Fibroblast of villous mesenchyme (primary cell): ENCODE measurements around the gene MYORG. TPM values are rescaled to one million over a fixed set of nuclear protein-coding genes. Genes with fewer than 3 reads are reported as not detected.

Experiments
- DNase-seq: peaks from one replicate; pipeline ENCODE4 v3.0.0-alpha.2; 2010; ENCODE audit warnings: low read depth
- H3K4me3 ChIP-seq: 2 replicates; pipeline ENCODE4 v1.5.1; 2011; ENCODE audit warnings: low read depth, mild to moderate bottlenecking, low read length
- CTCF ChIP-seq: IDR thresholded peaks from 2 replicates; pipeline ENCODE4 v1.5.1; 2012; ENCODE audit warnings: low read depth, mild to moderate bottlenecking, low read length; ENCODE audit not compliant: insufficient read depth
- total RNA-seq: library from RNA; depleted of rRNA; stranded (reverse); fragments of >200 nt; gene quantifications from 2 replicates; pipeline ENCODE4 v1.2.3, GENCODE V29; 2012

MYORG gene
- total RNA-seq, 1 donor: 1.3 TPM

DNA sequence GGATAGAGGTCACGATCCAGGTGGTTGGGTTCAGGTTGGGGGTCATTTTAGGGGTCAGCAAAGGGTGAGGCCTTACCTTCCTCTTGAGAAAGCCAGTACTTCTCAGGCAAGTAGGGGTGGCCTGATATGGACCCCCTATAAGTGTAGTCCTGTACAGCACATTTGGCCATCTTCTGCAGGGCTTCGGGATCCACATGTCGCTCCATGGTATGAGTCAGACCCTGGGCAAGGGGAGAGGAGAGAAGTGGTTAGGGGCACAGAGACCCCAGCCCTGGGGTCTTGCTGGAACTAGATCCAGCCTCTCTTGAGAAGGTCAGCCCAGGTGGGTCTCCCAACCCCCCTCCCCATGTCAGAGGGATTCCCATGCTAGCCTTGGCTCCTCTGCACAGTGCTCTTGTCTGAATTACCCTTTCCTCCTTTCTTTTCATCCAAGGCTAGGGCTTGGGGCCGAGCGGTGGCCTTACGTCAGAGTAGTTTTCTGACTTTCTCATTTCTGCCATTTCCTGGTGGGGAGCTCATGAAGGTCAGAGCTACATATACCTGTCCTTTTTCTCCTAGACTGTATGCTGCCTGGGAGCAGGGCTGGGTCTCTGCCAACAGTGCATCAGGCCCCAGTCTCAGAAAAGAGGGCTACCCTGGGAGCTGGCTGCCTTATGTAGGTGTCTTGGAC lies 9.0 kb upstream of the MYORG start:
- no peak overlapping the region for H3K4me3 ChIP-seq
- DNase-seq: no peak
- TF ChIP-seq CTCF: no peak

- no peak overlapping the region for H3K4me3 ChIP-seq
- DNase-seq: peak; percentile 36
- TF ChIP-seq CTCF: no peak
These were observed 7.9 kb upstream of the MYORG start for GRCh38 chr9:34384368-34385165.

DNA sequence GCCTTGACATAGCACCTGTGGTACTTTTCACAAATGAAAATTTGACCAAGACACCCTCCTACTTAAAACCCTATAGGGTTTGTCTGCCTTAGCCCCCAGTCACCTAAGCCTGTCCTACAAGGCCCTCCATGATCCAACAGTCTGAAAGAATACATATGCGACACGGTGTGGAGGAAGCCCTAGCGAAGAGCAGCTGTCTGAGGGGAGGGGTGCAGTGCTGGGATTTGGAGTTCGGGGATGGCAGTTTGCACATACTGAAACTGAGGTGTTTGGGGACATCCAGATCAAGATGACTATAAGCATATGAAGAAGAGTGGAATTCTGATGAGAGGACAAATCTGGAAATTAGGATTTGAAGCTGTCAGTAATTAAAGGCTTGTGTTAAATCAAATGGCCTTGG lies 7.2 kb upstream of the MYORG start:
- no peak for DNase-seq
- no peak for TF ChIP-seq CTCF
- H3K4me3 ChIP-seq: no peak overlapping the region

GRCh38 chr9:34382879-34383278 lies 6.2 kb upstream of the MYORG start:
- DNase-seq: no peak
- no peak for TF ChIP-seq CTCF

DNA sequence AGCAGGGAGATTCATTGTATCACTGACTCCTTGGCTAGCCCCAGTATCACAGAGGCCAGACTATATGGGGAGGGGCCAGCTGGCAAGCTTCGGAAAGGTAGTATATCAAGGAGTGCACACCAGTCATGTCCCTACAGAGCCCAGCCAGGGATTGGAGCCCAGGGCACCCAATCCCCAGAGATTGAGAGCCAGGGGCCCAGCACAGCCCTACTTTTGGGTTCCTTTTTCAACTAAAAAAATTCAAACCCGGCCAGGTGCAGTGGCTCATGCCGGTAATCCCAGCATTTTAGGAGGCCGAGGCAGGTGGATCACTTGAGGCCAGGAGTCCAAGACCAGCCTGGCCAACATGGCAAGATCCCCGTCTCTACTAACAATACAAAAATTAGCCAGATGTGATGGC lies 5.4 kb upstream of the MYORG start:
- no peak for DNase-seq
- no peak for TF ChIP-seq CTCF
- H3K4me3 ChIP-seq: no peak overlapping the region

More at GRCh38 chr9:34382879-34383278, 6.2 kb upstream of the MYORG start:
- no peak overlapping the region for H3K4me3 ChIP-seq

DNA sequence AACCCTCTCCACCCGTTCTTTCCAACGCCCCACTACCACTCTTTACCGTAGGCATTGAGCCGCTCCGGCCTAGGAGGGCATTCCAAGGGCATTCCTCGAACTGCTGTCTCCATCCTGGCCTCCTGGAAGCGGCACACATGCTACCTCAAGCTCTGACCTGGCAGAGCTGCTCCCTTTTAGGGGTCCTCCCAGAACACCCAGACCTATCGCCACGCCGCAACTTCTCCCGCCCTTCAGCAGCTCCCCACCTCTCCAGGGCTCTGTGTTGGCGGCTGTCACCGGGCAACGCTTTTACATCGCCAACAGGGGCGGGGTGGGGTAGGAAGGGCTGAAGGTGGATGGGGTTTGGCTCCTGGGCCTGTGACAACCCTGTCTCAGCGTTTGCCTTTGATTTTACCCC lies 4.6 kb upstream of the MYORG start:
- peak overlapping the region; percentile 59 for H3K4me3 ChIP-seq
- no peak for TF ChIP-seq CTCF
- DNase-seq: no peak
